NB4 (cell line): Measurements from ENCODE around the gene GNAO1.
A peak's percentile ranks its signal among the peaks of the same experiment; 100 is the strongest.

Experiments
- DNase-seq: peaks from one replicate; pipeline ENCODE4 v3.0.0; 2010; ENCODE audit warnings: low read depth
- H3K4me3 ChIP-seq: one replicate; pipeline ENCODE4 v1.5.1; 2011; ENCODE audit warnings: mild to moderate bottlenecking, low read depth, low read length, moderate library complexity
- MYC ChIP-seq: IDR thresholded peaks from 2 replicates; pipeline ENCODE4 v1.6.1; 2011; ENCODE audit warnings: low read depth, low read length
- POLR2A ChIP-seq: IDR thresholded peaks from 2 replicates; pipeline ENCODE4 v1.6.1; 2011; ENCODE audit warnings: mild to moderate bottlenecking; ENCODE audit not compliant: insufficient read length; ENCODE audit errors: extremely low read depth
- TF ChIP-seq, protein P1 (sequence below): IDR thresholded peaks from one replicate; pipeline ENCODE4 v1.5.1; 2012; ENCODE audit warnings: low read depth, low read length
- TF ChIP-seq, protein P2 (sequence below): IDR thresholded peaks from 2 replicates; pipeline ENCODE4 v1.6.1; 2011; ENCODE audit warnings: low read depth, low read length

GNAO1 gene

DNA sequence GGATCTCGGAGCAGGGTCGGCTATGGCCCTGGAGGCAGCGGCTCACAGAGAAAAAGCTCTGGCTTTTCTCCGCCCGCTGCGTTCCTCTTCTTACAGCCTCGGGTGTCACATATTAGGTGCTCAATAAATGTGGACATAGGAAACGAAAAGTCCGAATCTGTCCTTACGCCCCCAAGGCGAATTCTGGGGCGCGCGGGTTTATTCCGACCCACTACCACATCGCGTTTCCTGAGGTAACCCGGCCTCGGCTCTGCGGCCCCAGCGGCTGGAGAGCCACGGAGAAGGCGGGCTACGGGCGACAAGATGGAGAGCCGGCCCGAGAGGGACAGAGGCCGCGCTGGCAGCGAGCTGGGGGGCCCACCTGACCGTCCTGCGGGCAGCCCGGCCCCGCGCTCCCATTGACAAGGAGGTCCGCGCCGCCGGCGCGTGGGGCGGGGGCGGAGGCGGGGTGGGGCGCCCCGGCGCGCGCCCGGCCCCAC is 573 bp upstream of the GNAO1 start:
- H3K4me3 ChIP-seq = no peak overlapping the region
- TF ChIP-seq, protein P1, sequence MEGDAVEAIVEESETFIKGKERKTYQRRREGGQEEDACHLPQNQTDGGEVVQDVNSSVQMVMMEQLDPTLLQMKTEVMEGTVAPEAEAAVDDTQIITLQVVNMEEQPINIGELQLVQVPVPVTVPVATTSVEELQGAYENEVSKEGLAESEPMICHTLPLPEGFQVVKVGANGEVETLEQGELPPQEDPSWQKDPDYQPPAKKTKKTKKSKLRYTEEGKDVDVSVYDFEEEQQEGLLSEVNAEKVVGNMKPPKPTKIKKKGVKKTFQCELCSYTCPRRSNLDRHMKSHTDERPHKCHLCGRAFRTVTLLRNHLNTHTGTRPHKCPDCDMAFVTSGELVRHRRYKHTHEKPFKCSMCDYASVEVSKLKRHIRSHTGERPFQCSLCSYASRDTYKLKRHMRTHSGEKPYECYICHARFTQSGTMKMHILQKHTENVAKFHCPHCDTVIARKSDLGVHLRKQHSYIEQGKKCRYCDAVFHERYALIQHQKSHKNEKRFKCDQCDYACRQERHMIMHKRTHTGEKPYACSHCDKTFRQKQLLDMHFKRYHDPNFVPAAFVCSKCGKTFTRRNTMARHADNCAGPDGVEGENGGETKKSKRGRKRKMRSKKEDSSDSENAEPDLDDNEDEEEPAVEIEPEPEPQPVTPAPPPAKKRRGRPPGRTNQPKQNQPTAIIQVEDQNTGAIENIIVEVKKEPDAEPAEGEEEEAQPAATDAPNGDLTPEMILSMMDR = no peak
- TF ChIP-seq MYC = no peak
- TF ChIP-seq, protein P2, sequence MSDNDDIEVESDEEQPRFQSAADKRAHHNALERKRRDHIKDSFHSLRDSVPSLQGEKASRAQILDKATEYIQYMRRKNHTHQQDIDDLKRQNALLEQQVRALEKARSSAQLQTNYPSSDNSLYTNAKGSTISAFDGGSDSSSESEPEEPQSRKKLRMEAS = no peak
- no peak for TF ChIP-seq POLR2A
- no peak for DNase-seq

DNA sequence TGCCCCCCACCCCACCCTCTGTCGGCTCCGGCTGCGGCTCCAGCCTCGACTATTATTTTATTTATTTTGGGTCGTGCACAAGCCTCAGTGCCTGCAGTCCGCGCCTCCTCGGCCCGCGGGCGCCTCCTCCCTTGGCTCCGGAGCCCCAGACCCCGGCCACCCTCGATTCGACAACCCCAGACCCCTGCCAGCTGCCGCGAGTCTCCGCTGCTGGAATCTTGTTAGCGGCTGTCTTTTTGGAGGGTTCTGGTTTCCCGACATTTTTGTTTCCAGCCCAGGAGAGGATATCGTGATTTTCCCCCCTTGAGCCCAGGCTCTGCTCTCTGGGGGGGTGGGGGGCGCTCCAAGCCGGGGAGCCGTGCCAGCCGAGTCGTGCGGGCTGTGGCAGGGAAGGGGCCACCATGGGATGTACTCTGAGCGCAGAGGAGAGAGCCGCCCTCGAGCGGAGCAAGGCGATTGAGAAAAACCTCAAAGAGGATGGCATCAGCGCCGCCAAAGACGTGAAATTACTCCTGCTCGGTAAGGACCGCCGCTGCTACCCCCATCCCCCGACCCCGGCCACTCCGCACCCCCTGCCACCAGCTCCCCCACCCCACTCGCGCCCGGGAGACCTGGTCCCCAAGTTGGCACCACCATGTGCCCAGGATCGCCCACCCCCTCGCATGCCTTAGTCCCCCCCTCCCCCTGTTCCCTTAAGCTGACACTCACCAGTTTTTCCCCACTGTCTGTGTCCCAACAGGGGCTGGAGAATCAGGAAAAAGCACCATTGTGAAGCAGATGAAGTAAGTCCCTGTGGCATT is 746 bp downstream of the GNAO1 start:
- TF ChIP-seq POLR2A (no peak), MYC (no peak)
- TF ChIP-seq, protein P2 = no peak
- TF ChIP-seq, protein P1 = no peak
- DNase-seq = no peak

DNA sequence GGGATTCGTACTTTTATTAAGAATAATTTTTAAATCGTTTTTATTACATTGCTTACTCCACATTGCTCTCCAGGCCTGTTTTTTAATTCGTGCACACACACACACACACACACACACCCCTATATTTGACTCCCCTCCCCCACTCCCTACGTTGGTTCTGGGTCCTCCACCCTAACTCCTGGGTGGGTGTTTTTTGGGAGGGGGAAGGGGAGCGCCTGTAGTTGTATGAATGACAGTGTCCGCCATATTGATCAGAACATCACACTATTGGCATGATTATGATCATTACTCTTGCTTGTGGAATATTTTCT is 1.3 kb downstream of the GNAO1 start:
- no peak overlapping the region for H3K4me3 ChIP-seq
- DNase-seq = no peak
- TF ChIP-seq, protein P1 = no peak
- TF ChIP-seq, protein P2 = no peak
- TF ChIP-seq MYC (no peak), POLR2A (no peak)

More for the DNA sequence above, 746 bp downstream of the GNAO1 start:
- no peak overlapping the region for H3K4me3 ChIP-seq

DNA sequence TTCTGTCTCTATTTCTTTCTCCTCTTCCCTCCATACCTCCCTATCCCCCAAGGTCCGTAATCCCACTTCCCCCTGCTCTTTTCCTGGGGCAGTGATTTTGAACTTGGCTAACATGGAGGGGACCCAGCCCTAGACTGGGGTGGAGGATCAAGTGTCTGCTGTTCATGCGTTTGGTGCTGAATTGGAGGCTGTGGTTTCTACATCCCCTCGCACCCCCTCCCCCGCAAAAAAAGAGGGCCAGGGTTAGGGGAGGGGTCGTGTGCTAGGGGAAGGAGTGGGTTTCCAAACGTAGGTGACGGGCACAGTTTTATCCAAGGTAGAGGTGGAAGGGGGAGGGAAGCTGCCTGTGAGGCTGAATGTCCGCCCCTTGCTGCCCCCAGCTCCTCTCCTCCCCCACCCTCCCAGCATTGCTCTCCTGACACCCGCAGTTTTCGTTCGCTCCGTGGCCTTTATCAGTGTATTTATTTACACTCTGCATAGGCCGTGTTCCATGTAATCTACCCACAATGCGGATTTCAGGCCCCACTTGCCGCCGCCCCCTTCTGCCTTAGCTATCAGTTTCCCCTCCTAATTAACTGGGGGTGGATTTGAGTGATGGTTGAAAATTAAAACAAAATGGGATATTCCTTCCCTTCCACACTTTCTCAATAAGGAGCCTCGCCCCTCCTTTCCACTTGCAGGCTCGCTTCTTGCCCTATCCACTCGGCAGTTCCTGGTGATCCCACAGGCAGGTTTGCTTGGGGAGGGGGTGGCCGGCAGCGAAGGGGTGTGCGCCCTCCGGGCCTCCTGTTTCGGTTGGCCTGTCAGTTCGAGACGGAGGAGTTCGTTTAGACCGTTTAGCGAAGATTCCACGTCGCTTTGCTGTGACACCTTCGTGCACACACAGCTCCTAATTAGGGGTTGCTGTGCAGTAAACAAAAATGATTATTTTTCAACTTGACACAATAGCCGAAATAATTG is 2.0 kb downstream of the GNAO1 start:
- TF ChIP-seq POLR2A (no peak), MYC (no peak)
- TF ChIP-seq, protein P1 = no peak
- TF ChIP-seq, protein P2 = no peak
- DNase-seq = no peak
- no peak overlapping the region for H3K4me3 ChIP-seq

DNA sequence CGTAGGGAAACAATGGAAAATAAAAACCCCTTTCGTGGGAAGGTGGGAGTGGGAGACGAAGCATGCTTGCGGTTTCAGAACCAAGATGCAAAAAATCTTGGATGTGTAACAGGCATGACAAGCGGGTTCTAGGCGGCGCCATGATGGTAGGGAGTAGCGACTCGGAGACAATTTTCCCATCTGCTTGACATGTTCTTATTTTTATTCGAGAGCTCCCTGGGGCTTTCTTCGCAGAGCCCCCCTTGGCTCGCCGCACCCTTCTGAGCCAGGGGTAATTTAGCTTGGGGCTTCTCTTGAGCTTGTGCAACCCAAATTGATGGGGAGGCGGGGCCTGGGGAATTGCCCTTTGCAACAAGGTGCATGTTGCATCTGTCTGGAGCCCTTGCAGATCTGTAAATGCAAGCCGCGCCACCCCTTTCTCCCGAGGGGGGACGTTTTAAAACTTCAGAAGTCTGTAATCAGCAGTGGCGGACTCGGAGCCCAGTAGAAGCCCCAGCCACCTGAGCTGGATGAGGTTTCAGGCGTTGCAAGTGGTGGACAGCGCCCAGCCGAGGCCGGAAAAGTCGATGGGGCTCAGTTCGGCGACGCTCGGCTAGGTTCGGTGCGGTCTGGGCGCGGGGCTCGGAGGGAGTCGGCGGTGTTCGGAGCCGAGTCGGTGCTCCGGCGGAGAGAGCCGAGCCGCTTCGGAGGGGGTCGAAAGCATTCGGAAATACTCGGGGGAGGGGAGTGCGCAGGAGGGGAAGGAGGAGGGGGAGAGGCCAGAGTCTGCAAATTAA is 2.9 kb downstream of the GNAO1 start:
- TF ChIP-seq POLR2A = no peak
- TF ChIP-seq, protein P2 = no peak
- TF ChIP-seq MYC = no peak
- TF ChIP-seq, protein P1 = no peak
- no peak overlapping the region for H3K4me3 ChIP-seq
- peak; percentile 20 for DNase-seq
